Smooth muscle cell of the brain vasculature (primary cell): ENCODE results near the gene CDYL2.

Experiments used
- DNase-seq: peaks from one replicate; pipeline ENCODE4 v3.0.0-alpha.2; 2012; ENCODE audit warnings: low read depth, low spot score

The CDYL2 gene

DNA sequence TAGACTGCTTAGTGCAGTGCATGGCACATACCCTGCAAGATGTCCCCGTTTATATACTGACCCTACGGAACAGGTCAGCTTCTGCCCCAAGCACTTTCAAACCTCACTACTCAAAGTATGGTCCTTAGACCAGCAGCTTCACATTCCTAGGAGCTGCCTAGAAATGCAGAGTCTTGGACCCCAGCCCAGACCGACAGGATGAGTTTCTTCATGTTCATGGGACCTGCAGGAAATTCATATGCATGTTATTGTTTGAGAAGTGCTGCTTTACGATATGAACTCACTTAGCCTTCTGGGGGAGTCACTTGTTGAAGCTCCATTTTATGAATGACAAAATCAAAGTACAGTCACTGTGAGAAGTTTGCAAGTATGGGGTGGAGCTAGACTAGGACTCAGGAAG, 181.0 kb downstream of the CDYL2 start:
- no peak for DNase-seq

- no peak for DNase-seq
These were observed 182.4 kb downstream of the CDYL2 start for GRCh38 chr16:80622007-80622406.

DNA sequence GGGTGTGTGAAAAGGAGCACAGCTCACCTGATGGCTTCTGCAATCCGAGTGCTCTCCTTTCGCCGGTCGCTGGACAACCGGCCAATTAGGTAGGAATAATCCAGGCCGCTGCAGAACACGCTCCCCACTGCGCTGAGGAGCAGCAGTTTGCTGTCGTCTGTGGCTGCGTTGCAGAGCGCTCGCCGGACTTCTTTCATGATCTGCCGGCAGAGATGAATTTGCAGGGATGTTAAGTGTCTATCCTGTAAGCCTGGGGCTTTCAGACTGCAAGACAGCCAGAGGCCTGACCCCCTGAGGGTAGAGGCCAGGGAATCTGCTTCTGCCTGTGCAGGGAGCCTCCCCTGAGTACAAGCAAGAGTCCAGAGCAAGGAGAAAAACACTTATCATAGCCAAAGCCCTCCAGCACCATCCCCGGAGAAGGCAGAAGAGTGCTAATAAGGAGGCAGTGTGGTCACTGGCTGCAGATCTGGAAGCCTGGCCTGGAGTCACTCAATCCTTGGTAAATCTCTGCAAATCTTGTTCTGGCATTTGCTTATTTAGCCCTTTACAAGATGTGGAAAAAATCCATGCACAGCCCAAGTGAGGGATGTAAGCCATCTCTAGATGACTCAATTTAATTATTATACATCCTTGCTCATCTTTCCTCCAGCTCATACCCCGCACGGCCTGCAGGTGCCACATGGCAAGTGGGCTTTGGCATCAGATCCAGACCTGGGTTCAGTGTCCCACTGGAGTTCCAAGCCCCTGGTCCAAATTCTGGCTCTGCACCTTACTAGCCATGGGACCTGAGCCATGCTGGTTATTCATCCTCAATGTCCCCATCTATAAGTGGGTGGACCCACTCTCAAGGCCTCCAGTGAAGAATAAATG, 183.4 kb downstream of the CDYL2 start:
- DNase-seq, result no peak

DNA sequence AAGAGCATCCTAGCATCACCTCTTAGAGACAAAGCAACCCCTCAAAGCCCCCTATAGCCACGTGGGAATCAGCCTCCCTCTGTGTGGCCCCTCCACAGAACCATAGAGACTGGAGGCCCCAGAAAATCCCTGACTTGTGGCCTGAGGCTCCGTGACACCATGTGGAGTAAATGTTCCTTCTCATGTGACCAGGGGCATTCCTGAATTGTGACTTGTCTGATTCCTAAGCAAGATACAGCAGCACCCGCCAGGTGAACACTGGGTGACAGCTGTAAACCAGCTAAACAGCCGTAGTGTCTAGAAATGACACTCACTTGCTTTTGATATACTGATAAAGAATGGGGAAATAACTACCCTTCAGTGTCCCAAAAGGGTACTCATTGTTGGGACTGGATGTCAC, 184.6 kb downstream of the CDYL2 start:
- DNase-seq, result no peak

- DNase-seq, result no peak
These were observed 185.3 kb downstream of the CDYL2 start for GRCh38 chr16:80618862-80619648.

GRCh38 chr16:80616362-80616761, 188.0 kb downstream of the CDYL2 start:
- DNase-seq, result no peak

DNA sequence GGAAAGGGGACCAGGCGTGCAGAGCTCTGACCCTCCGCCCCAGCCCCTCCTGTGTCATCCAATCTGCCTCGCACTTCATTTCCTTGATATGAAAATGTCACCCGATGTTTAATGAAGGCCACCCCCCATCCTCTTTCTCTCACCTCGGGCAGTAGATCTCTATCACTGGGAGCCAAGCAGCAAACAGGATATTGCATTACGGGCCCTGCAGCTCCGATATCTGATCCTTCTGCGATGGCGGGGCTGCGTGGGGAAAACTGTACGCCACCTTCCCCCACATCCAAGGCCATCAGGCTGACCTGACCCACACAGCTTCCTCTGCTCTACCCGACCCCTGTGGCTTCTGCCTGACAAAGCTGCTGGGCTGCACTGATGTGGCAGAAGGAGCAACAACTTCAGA, 188.7 kb downstream of the CDYL2 start:
- DNase-seq, result no peak

DNA sequence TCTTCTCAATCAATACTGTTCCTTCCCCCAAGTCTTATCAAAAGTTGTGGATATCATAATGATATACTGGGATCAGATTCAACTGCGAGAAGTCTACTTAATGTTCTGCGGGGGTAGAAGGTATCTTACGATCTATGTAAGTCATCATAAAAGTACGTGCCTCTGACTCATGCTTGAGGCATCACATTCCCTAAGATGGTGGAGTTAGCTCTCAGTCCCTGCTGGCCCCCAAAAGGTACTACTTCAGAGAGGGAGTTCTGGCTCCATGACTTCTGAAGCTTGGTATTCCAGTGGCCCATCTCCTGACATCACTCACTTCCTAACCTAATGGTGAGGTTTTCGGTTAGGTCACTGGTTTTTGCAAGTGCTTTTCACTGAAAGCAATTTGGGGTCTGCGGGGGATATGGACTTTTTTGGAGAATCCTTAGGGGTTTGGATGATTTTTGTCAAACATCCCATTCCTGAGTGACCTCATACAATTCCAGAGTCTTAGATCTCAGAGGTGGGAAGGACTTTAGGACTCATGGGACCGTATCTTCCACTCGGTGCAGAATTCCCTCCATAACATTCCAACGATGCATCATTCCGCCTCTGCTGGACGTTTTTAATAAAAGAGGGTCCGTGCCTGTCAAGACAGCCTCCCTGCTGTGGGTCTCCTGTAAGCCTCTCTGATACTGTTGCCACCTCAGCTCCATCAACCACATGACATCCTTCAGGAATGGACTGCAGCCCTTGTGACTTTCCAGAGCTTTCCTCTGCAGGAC, 189.3 kb downstream of the CDYL2 start:
- peak; percentile 12 for DNase-seq

DNA sequence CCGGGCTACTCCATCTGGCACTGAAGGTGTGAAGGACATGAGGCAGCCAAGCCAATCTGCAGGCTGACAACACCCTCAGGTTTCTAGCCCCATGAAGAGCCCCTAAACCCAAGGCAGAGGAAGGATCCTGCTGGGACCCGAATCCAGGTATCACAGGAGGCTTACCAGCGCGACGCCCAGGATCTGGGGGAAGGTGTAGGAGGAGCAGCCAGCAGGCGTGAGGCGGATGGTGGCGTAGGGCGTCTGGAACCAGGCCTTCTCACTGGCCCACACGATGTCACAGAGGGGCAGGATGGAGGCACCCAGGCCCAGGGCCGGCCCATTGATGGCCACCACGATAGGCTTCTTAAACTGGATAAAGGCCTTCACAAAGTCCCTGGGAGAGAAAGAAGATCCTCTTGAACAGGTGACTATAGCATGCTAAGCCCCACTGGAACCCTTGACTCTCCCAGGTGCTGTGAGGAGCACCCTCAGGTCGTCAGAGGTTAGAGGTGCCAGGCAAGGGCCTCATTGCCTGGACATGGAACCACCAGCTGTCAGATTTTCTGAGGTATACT, 191.9 kb downstream of the CDYL2 start:
- DNase-seq, result no peak

DNA sequence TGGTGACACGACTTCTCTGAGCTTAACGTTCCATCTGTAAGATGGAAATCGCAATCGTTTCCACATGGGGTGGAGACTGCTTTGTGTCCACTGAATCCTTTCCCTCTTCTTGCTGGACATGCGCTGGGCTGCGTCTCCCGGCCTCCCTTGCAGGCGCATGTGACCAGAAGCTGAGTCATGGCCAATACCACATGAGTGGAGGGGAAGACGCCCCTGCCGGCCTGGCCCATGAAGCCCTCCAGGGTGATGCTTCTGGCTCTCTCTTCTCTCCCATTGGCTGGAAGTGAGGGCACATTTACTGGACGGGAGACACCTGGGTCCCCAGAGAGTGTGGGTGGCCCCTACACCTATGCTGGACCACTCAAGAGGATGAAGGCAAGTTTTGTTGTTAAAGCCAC, 192.5 kb downstream of the CDYL2 start:
- no peak for DNase-seq

DNA sequence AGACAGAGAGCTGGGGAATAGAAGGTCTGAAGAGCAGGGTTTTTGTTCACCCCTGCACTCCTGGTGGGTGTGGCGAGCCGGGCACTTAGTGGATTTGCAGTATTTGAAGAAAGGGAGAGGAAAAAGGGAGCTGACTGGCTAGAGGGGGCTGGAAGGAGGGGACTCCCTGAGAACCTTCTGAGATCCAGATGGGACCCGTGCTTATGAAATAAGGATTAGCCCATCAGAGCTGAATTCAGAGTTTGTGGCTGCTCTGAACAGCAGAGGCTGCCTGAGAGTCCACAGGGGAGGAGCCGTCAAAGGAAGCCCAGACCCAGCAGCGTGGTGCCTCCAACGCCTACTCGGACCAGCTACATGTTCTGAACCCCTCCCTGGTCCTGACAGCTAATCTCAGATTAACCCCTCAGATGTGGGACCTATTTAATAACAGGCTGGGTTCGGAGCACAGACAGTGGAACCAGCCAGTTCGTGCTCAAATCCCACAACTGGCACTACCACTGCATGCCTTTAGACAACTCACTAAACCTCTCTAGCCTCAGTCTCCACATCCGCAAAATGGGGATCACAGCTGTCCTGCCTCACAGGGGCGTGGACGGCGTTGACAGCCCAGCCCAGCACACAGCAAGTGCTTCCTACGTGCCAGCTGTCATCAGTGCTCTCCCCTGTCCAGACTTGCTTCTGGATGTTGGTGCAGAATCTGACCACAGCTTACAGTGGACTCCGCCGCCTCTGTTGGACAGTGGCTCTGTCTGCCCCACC, 193.0 kb downstream of the CDYL2 start:
- no peak for DNase-seq

GRCh38 chr16:80610481-80611156, 193.8 kb downstream of the CDYL2 start:
- DNase-seq, result no peak

- DNase-seq, result no peak
These were observed 195.5 kb downstream of the CDYL2 start for GRCh38 chr16:80608946-80609345.

GRCh38 chr16:80607204-80607603, 197.2 kb downstream of the CDYL2 start:
- DNase-seq, result no peak

DNA sequence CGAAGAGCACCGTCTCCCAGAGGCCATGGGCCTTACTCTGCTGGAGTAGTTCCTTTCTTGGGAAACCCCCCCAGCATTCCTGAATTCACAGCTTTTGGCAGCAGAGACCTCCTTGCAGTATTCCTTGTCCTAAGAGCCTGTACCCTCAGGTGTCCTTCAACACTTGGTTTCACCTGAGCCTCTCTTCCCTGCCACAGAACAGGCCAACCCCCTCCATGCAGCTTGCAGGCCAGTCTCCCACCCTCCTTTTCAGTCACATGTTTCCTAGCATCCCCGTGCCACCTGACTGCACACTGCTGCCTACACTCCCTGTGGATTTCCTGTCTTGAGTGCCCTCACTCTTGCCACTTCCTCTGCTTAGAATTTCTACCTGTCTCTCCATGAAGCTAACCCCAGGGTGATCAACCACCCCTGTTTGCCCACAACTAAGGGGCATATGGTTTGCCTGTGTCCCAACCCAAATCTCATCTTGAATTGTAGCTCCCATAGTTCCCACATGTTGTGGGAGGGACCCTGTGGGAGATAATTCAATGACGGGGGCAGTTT, 198.1 kb downstream of the CDYL2 start:
- no peak for DNase-seq

DNA sequence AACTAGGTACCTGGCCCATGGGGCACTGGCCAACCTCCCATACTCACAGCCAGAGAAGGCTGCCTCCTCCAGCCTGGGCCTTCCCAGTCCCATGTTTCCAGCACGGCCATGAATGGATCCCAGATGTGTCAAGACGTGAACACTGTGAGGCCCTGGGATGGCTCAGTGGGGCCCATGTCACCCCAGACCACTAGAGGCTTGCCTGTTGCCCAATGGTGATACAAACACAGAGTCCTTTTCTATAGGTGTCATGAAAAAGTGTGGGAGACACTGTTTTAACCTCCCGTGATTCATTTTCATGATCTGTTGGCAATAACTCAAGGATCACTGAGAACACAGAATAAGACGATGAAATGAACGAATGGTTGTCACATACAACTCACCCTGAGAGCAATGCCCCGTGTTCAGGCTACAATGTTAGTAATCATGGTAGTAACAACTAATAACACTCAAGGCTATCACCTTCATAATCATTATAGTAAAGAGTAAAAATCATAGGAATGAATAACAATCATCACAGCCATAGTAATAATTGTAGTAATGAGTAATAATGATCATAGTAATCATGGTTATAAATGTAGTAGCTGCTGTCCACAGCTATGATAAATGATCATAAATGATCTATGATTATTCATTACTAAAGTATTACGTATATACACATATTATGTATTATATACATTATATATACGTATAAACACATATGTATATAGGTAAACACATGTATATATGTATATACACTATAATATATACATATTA, 199.6 kb downstream of the CDYL2 start:
- no peak for DNase-seq

DNA sequence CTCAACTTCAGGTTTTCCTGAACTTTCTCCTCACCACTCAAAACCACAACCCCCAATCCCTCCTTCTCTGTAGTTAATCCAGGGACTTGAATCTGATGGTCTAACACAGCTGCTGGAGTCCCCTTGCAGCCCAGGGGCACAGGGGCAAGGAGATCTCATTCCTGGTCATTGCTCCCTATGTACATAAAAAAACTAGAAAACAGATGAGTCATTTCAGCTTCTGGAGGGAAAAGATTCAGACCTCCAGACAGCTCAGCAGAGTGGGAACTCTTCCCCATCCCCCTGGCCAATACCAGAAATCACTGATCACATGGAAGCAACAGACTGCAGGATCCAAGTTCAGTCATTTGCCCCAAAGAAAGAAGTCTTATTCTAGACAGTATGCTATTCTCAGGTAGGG, 201.5 kb downstream of the CDYL2 start:
- DNase-seq, result no peak

DNA sequence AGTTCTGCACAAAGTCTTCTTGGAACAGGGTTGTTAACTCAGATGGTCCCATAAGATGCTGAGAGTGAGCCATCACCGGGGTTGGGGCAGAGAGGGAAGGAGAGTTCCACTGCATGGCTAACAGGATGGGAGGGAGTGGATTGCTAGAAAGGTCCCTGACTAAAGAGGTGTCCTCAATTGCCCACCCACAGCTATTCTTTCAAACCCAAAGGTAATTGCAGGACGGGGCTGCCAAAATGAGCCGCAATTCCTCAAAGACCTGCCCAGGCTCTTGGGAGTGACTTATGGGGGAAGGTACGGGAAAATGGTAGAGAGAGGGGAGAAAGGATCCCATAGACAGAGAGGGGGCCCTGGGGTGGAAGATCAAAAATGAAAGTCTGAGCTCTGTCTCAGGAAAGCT, 203.2 kb downstream of the CDYL2 start:
- DNase-seq, result no peak

GRCh38 chr16:80599466-80599865, 204.9 kb downstream of the CDYL2 start:
- DNase-seq, result no peak
